Uterus (tissue), 2 donors: ENCODE data around the gene FAM83F.

Experiments used
- POLR2A ChIP-seq, 2 donors: fragments of 450-650 bp; IDR thresholded peaks; one replicate each; pipeline ENCODE4 v1.6.1; 2016; ENCODE audit warnings: antibody characterized with exemption in 2 of 2, mild to moderate bottlenecking in 1 of 2, moderate library complexity in 1 of 2
- TF ChIP-seq, protein P1 (sequence below), 4 experiments: fragments of 200-600 bp in 2 of 4; fragments of 450-650 bp in 2 of 4; sonication (generic) in 2 of 4; IDR thresholded peaks; one replicate each; pipeline ENCODE4 v1.5.1; 2016 to 2019; ENCODE audit warnings: antibody characterized with exemption in 4 of 4, mild to moderate bottlenecking in 2 of 4, moderate library complexity in 1 of 4

DNA sequence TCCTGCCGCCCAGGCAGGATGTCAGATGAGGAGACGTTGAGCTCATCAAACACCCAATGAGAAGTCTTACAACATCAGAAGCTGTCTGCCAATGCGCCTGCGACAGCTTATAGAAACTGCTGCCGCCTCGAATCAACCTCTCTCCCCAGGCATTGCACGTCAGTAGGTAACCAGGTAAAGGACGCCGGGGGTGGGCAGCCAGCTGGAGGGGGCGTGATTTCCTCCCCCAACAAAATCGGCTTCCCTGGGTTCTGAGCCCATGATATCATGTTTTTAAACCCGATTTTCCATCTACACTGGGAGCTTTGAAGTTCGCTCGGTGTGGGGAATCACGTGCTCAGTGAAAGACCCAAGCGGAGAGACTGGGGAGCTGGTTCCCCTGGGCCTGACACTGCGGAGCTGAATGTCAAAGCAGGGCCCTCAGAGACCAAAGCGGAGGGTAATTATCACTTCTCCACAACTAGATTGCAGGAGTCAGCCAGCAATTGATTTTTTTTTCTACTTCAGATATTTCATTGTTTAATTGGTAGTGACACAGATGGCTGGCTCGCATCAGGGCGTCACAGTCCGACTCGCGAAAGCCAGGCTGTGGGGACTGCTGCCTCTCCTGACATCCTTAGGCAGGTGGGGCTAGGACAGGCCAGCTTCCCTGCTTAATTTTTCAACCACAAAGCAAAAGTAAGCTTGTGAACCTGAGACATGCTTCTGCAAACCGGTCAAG is 15.4 kb downstream of the FAM83F start:
- TF ChIP-seq, protein P1, sequence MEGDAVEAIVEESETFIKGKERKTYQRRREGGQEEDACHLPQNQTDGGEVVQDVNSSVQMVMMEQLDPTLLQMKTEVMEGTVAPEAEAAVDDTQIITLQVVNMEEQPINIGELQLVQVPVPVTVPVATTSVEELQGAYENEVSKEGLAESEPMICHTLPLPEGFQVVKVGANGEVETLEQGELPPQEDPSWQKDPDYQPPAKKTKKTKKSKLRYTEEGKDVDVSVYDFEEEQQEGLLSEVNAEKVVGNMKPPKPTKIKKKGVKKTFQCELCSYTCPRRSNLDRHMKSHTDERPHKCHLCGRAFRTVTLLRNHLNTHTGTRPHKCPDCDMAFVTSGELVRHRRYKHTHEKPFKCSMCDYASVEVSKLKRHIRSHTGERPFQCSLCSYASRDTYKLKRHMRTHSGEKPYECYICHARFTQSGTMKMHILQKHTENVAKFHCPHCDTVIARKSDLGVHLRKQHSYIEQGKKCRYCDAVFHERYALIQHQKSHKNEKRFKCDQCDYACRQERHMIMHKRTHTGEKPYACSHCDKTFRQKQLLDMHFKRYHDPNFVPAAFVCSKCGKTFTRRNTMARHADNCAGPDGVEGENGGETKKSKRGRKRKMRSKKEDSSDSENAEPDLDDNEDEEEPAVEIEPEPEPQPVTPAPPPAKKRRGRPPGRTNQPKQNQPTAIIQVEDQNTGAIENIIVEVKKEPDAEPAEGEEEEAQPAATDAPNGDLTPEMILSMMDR (IDR thresholded peaks at IDR 0.05): no peak
- no peak for TF ChIP-seq POLR2A (IDR thresholded peaks at IDR 0.05)
